Stimulated activated CD4-positive, alpha-beta T cell treated with anti-CD3 and anti-CD28 coated beads, Interleukin-2, amount 100 ng/mL, for 4 hours (primary cell): Measurements from ENCODE around the gene ZSCAN1.
"Not testable (repeated sequence)": the region's sequence is repeated elsewhere in the genome, so short reads cannot be mapped to it uniquely, and the experiment has no call there.

ENCODE experiments used
- DNase-seq: peaks from one replicate; pipeline ENCODE4 v3.0.0-alpha.2; 2020; ENCODE audit warnings: low read depth

ZSCAN1 gene

GRCh38 chr19:58033741-58034476, at the start of gene ZSCAN1:
ZSCAN1 (plus strand) TSS chr19:58034025; CDS start chr19:58037837, 3,812 bp downstream.
- DNase-seq, result peak; percentile 1

- no peak for DNase-seq
These were observed 41.0 kb upstream of the ZSCAN1 start for GRCh38 chr19:57992841-57993240.

- DNase-seq, result no peak
These were observed 33.1 kb upstream of the ZSCAN1 start for GRCh38 chr19:58000677-58001076.

GRCh38 chr19:58001895-58002369, 31.9 kb upstream of the ZSCAN1 start:
- no peak for DNase-seq

- DNase-seq, result peak; percentile 74
These were observed 31.2 kb upstream of the ZSCAN1 start, which contains the start of gene ZNF606 for GRCh38 chr19:58002384-58003173. ZNF606 (minus strand) TSS chr19:58002820; CDS start chr19:58001319, 1,501 bp downstream.

GRCh38 chr19:58003174-58003828, 30.5 kb upstream of the ZSCAN1 start:
- DNase-seq, result no peak

GRCh38 chr19:58007285-58007684, 26.5 kb upstream of the ZSCAN1 start:
- DNase-seq, result no peak

GRCh38 chr19:58008877-58009276, 24.9 kb upstream of the ZSCAN1 start:
- DNase-seq, result not testable (repeated sequence)

GRCh38 chr19:58009301-58009665, 24.5 kb upstream of the ZSCAN1 start:
- no peak for DNase-seq

GRCh38 chr19:58009666-58010301, 24.0 kb upstream of the ZSCAN1 start:
- peak; percentile 23 for DNase-seq

GRCh38 chr19:58010507-58010906, 23.3 kb upstream of the ZSCAN1 start:
- no peak for DNase-seq

GRCh38 chr19:58014141-58014540, 19.7 kb upstream of the ZSCAN1 start:
- no peak for DNase-seq

- DNase-seq, result no peak
These were observed 13.7 kb upstream of the ZSCAN1 start for GRCh38 chr19:58020129-58020528.

- peak; percentile 23 for DNase-seq
These were observed 12.1 kb upstream of the ZSCAN1 start for GRCh38 chr19:58021541-58022282.

GRCh38 chr19:58022283-58022660, 11.6 kb upstream of the ZSCAN1 start:
- no peak for DNase-seq

- DNase-seq, result no peak
These were observed 9.2 kb upstream of the ZSCAN1 start for GRCh38 chr19:58024661-58025060.

GRCh38 chr19:58034477-58034793, 610 bp downstream of the ZSCAN1 start:
- DNase-seq, result no peak

GRCh38 chr19:58035863-58036262, 2.0 kb downstream of the ZSCAN1 start:
- no peak for DNase-seq

GRCh38 chr19:58037927-58038687, 4.3 kb downstream of the ZSCAN1 start:
- no peak for DNase-seq

- DNase-seq, result no peak
These were observed 4.9 kb downstream of the ZSCAN1 start for GRCh38 chr19:58038688-58039204.
